GM18907 (cell line): Measurements from ENCODE around the gene CHMP4B.
A peak's percentile ranks its signal among the peaks of the same experiment; 100 is the strongest.

Experiments
- ATAC-seq: cut with Tn5 transposase; IDR thresholded peaks from one replicate; pipeline ENCODE4 v1.9.1; 2021; ENCODE audit warnings: mild to moderate bottlenecking, moderate library complexity; ENCODE audit not compliant: unreplicated experiment

Gene CHMP4B

DNA sequence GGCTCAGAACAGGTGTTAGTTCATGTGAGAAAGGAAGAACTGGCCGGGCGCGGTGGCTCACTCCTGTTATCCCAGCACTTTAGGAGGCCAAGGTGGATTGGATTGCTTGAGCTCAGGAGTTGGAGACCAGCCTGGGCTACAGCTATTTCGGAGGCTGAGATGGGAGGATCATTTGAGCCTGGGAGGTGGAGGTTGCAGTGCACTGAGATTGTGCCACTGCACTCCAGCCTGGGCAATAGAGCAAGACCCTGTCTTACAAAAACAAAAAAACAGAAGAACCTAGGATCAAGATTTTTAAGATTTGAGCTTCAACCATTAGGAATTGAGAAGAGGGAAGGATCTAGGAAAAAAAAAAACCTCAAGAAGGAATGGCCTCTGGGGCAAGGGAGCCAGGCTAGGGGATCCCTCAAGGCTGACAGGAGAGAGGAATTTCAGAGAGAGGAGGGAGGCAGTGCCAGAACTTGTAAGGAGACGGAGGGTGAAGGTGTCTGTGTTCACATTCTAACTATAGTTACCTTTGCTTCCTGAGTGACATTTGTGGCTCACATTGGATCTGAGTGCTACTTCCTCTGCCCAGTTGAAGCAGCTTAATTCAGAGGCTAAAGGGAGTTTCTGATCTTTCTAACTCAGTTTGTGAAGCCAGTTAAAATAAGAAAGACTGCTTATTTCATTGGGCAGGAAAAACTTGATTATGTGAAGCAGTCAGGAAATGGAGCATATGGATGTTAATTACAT is 26.1 kb downstream of the CHMP4B start:
- no peak for ATAC-seq

GRCh38 chr20:33838035-33838864 is 27.1 kb downstream of the CHMP4B start:
- no peak for ATAC-seq

DNA sequence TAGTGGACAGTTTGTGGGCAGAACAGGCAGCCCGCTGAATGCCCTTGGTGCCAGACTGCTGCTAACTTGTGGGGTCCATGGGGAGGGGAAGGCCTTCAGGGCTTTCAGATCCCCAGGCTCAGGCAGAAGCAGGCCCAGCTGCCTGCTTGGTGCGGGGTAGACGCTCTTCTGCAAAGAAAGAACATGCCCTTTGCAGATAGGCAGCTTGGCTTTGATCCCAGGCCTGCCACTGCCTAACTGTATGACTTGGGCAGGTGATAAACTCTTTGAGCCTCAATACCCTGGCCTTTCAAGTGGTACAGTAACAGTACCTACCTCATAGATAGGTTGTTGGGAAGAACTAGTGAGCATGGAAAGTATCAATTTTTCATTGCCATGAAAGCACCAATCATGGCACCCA is 28.4 kb downstream of the CHMP4B start:
- ATAC-seq: no peak

DNA sequence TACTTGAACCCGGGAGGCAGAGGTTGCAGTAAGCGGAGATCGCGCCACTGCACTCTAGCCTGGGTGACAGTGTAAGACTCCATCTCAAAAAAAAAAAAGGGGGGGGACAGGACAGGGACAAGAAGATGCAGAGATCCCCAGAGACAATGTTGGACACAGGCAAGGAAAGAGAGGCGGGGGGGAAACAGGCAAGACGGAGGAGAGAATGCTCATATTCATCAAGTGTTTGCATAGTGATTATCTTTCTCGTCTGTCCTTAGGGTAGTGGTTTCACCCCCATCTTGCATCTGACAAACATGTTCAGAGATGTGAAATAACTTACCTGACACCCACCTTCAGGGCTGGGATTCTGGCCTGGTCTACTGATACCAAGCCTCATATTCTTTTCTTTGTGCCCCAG is 29.0 kb downstream of the CHMP4B start:
- no peak for ATAC-seq

- no peak for ATAC-seq
Measured at GRCh38 chr20:33840759-33841435, 29.7 kb downstream of the CHMP4B start.

DNA sequence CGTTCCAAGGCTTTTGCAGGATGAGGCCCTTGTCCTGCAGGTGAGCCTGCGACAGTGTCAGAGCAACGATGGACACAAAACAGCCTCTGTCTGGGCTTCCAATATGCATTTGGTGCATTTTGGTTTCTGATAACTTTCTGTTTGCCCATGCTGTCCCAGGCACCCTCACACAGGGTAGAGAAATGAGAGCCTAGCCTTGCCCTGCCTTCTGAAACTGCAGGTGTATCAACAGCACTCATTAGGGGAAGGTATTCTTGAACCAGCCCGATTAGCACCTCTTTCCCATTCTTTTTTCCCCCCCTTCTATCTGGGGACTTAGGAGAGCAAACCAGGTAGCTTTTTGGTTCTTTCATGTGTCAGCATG is 30.3 kb downstream of the CHMP4B start:
- no peak for ATAC-seq

- ATAC-seq: no peak
Measured at GRCh38 chr20:33842346-33842745, 31.2 kb downstream of the CHMP4B start.

- ATAC-seq: no peak
Measured at GRCh38 chr20:33843050-33843449, 31.9 kb downstream of the CHMP4B start.

DNA sequence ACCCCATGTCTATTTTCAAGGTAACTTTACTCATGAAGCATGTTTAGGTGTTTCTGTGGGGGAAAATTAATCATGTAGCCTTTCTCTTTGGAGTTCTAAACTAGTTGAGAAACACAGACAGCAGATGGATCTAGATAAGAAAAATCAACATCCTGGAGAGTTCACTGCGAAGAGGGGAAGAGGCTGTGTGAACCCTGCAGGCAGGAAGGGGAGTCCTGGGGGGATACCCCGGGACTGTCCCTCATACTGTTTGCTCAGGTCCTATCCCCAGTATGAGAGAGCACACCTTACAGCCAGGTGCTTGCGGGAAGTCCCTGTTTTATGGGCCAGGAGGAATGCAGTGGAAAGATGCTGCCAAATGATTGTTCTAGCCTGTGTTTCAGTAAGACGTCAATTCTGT is 32.7 kb downstream of the CHMP4B start:
- ATAC-seq: peak; percentile 75

GRCh38 chr20:33846291-33846935 is 35.3 kb downstream of the CHMP4B start:
- no peak for ATAC-seq

DNA sequence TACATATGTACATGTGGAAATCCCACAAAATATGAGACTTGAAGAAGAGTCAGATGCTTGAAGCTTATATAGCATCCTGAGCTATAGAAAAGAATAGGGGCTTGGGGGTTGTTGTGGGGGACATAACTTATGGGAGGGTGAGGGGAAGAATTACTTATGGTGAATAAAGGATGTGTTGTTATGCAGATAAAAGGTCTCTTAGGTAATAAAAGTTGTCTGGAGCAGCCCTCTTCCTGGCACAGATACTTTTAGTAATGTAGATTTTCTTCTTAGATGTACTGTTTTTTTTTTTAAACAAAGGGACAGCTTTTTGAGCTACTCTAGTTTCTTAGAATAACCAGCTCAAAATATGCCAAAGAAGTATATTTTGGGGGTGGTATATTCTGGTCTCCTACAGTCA is 35.9 kb downstream of the CHMP4B start:
- no peak for ATAC-seq

DNA sequence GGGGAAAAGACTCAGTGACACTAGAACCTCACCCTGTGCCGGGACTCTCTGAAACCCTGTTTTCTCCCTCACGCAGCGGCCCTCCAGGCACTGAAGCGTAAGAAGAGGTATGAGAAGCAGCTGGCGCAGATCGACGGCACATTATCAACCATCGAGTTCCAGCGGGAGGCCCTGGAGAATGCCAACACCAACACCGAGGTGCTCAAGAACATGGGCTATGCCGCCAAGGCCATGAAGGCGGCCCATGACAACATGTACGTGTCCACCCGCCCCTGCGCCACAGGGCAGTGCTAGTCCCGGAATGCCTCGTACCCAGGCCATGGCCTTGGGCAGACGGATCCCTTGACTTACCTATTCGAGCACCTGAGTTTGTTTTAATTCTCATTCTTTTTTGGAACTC is 37.2 kb downstream of the CHMP4B start:
- no peak for ATAC-seq

- no peak for ATAC-seq
Measured at GRCh38 chr20:33850159-33850558, 39.0 kb downstream of the CHMP4B start.

- ATAC-seq: no peak
Measured at GRCh38 chr20:33851842-33852466, 40.8 kb downstream of the CHMP4B start.

DNA sequence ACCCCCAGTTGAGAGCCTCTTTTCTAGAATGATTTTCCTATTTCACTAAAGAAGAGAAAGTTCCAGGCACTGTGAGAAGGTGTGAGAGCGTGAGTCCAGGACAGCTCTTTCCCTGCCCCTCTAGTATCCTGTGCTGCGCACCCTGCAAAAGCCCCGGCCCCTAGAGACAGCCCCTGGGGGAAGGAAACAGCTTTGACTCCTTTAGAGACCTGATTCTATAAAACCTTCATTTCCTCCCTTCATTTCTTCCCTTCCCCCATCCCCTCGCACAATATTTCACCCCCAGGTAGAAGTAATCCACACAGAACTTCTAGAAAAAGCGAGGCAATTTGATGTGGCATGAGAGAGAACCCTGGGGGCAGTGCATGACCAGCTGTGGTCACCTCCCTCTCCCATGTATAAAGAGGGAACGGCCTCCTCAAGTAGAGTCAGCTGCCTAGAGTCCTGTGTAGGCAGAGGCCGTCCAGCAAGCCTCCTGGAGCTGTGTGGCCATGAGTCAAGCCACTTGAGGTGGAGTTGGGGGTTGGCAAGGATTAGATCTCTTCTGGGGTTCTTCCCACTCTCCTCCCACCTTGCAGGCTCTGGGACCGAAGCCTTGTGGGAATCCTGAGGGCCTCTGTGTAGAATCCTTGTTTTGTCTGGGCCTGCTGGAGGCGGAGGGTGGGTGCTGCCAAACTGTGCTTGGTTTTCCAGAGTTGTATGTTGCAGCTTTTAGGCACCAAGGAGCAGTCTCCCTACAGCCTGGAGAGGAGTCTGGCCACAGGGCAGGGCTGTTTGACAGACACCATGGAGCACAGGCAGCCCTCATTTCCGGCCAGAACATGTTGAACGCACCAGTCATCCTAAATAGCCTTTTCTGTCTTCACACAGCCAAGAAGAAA is 41.7 kb downstream of the CHMP4B start:
- ATAC-seq: no peak

DNA sequence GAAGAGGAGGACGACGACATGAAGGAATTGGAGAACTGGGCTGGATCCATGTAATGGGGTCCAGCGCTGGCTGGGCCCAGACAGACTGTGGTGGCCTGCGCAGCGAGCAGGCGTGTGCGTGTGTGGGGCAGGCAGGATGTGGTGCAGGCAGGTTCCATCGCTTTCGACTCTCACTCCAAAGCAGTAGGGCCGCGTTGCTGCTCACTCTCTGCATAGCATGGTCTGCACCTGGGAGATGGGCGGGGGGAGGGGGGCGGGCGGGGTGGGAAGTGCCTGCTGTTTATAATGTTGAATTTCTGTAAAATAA is 42.3 kb downstream of the CHMP4B start:
- no peak for ATAC-seq

DNA sequence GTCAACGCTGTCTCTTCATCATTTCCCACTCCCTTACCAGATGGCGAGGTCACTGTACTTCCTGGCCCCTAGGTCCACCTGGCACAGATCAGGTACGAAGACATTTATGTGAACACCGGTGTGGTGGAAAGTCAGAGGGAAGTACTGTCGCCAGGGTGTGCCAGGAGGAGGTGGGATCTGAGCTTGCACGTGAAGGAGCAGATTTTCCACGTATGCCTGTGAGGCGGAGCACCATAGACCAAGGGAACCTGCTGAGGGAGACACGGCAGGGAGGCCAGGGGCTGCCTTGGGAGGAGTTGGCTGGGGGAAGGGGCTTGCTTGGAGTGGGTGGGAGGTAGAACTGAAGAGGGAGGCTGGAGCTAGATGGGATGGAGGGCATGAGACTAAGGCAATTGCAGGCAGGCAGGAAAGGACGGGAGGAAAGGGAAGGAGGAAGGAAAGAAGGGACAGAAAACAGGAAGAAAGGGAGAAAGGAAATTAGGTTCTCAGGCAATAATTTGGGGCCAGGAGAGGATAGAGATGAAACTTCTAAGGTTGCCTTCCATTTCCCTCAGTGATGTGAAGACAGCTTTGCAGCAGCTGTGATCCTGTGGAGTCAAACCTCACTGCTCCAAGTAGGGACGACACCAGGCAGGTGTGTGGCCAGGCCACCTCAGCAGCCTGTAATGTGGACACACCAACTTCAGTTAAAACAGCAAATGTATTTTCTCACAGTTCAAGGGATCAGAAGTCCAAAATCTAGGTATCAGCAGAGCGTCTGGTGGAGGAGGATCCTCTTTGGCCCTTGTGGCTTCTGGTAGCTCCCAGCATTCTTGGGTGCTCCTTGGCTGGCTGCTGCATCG is 46.8 kb downstream of the CHMP4B start:
- no peak for ATAC-seq

GRCh38 chr20:33858666-33859065 is 47.5 kb downstream of the CHMP4B start:
- no peak for ATAC-seq

DNA sequence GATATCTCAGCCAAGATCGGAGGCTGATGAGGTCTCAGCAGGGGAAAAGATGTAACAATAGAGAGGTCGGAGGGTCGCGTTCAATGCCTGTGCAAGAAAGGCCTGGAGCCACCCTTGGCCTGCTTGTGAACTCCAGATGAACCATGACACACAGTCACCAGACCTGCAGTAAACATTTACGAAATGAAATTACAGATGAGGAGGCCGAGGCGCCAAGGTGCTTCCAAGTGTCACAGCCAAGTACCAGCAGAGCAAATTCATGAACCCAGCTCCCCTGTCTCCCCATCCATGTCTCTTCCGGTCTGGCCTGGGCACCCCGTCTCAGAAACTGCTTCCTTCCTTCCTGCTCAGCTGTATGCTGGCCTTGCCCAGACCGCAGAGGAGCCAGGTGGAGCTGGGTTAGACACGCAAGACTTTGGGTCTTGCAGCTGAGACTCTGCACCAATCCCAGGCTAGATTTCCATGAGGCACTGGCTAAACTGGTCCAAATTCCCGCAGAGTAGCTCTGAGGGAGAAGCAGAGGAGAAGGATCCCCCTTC is 48.1 kb downstream of the CHMP4B start:
- ATAC-seq: peak; percentile 70
